T-helper 22 cell (primary cell): Measurements from ENCODE around the gene MYBPC3.
"Not testable (repeated sequence)": the region's sequence is repeated elsewhere in the genome, so short reads cannot be mapped to it uniquely, and the experiment has no call there.

Experiments used
- DNase-seq: peaks from one replicate; pipeline ENCODE4 v3.0.0-alpha.2; 2020; ENCODE audit warnings: low read depth

The MYBPC3 gene

GRCh38 chr11:47318166-47318565 lies 34.3 kb downstream of the MYBPC3 start:
- no peak for DNase-seq

- DNase-seq, result no peak
These were observed 35.3 kb downstream of the MYBPC3 start for GRCh38 chr11:47317064-47317828.

- DNase-seq, result not testable (repeated sequence)
These were observed 36.0 kb downstream of the MYBPC3 start for GRCh38 chr11:47316501-47316900.

GRCh38 chr11:47314992-47315391 lies 37.5 kb downstream of the MYBPC3 start:
- no peak for DNase-seq

- no peak for DNase-seq
These were observed 44.3 kb downstream of the MYBPC3 start for GRCh38 chr11:47308050-47308823.

- DNase-seq, result no peak
These were observed 46.0 kb downstream of the MYBPC3 start for GRCh38 chr11:47306484-47306844.

GRCh38 chr11:47305734-47306483 lies 46.6 kb downstream of the MYBPC3 start:
- no peak for DNase-seq

- no peak for DNase-seq
These were observed 49.6 kb downstream of the MYBPC3 start for GRCh38 chr11:47302853-47303252.

GRCh38 chr11:47299078-47299477 lies 53.4 kb downstream of the MYBPC3 start:
- DNase-seq, result no peak

GRCh38 chr11:47296045-47296444 lies 56.5 kb downstream of the MYBPC3 start:
- DNase-seq, result no peak

GRCh38 chr11:47295385-47295784 lies 57.1 kb downstream of the MYBPC3 start:
- no peak for DNase-seq

- DNase-seq, result no peak
These were observed 62.6 kb downstream of the MYBPC3 start for GRCh38 chr11:47289856-47290255.

GRCh38 chr11:47288066-47288465 lies 64.4 kb downstream of the MYBPC3 start:
- DNase-seq, result no peak

- no peak for DNase-seq
These were observed 66.3 kb downstream of the MYBPC3 start for GRCh38 chr11:47285969-47286770.

GRCh38 chr11:47284151-47284550 lies 68.4 kb downstream of the MYBPC3 start:
- DNase-seq, result no peak

GRCh38 chr11:47282462-47282861 lies 70.0 kb downstream of the MYBPC3 start:
- no peak for DNase-seq
